Measurements from ENCODE around the gene SLC22A4.

The SLC22A4 gene

DNA sequence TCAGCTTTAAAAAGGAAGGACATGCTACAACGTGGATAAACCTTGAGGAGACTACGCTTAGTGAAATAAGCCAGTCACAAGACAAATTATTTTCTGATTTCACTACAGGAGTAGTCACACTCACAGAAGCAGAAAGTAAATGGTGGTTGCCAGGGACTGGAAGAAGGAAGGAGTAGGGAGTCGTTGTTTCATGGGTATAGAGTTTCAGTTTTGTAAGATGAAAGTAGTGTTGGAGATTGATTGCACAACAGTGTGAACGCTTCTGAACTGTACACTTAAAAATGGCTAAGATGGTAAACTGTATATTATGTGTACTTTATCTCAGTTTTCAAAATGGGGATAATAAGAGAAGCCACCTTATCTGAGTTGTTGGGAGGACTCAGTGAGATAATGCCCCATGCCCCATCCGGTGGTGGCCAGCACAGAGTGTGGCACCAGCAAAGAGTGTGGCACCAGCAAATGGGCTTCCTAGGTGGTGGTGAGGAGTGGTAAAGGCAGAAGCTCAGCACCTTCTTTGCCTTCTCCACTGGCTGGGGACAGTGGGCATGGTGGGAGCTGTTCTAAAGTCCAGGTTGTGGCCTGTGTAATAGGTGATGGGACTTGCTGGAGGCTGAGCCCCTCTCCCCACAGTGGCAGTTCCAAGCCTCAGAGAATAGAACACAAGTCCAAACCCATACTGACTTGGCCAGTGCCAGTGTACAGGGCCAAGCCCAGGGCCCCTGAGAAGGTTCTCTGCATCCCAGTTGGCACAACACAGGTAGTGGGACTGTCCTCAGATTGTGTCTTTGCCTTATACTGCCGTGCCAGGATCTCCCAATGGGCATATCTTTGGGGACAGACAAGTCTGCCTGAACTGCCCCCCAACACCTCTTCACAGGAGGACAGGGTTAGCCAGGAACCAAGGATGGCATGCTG lies 4.4 kb downstream of the SLC22A4 start:
- no peaks in the 10 kb centered on the region for H3K27me3 ChIP-seq (replicated peaks; ENCODE audit: control insufficient read depth, insufficient read depth, low read length)
- DNase-seq (ENCODE audit: low read depth), result peak; percentile 43
- no peaks in the 10 kb centered on the region for H3K36me3 ChIP-seq (ENCODE audit: control insufficient read depth, insufficient read depth, low read length, severe bottlenecking)
- H3K4me3 ChIP-seq (ENCODE audit: low read length), result no peak overlapping the region
- H3K9ac ChIP-seq (ENCODE audit: low read length), result no peak overlapping the region
- H3K9me3 ChIP-seq (ENCODE audit: control insufficient read depth, low read length), result no peaks in the 10 kb centered on the region
- peaks cover 26% of the 10 kb centered on the region for H3K4me1 ChIP-seq (ENCODE audit: control insufficient read depth, insufficient read depth, low read length)

DNA sequence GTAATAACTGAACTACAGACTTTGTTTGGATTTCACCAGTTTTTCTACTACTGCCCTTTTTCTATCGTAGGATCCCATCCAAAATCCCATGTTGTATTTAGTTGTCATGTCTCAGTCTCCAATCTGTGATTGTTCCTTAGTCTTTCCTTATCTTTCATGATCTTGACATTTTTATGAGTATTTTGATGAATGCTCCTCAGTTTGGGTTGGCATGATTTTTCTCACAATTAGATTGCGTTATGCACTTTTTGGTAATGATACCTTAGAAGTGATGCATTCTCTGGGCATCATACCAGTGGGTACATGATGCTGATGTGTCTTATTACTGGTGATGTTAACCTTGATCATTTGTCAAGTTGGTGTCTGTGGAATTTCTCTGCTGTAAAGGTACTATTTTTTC lies 5.7 kb downstream of the SLC22A4 start:
- no peaks in the 10 kb centered on the region for H3K9me3 ChIP-seq (ENCODE audit: control insufficient read depth, low read length)
- no peaks in the 10 kb centered on the region for H3K27me3 ChIP-seq (replicated peaks; ENCODE audit: control insufficient read depth, insufficient read depth, low read length)
- DNase-seq (ENCODE audit: low read depth), result no peak
- no peak overlapping the region for H3K9ac ChIP-seq (ENCODE audit: low read length)
- no peaks in the 10 kb centered on the region for H3K36me3 ChIP-seq (ENCODE audit: control insufficient read depth, insufficient read depth, low read length, severe bottlenecking)
- H3K4me3 ChIP-seq (ENCODE audit: low read length), result no peak overlapping the region
- H3K4me1 ChIP-seq (ENCODE audit: control insufficient read depth, insufficient read depth, low read length), result peaks cover 23% of the 10 kb centered on the region

DNA sequence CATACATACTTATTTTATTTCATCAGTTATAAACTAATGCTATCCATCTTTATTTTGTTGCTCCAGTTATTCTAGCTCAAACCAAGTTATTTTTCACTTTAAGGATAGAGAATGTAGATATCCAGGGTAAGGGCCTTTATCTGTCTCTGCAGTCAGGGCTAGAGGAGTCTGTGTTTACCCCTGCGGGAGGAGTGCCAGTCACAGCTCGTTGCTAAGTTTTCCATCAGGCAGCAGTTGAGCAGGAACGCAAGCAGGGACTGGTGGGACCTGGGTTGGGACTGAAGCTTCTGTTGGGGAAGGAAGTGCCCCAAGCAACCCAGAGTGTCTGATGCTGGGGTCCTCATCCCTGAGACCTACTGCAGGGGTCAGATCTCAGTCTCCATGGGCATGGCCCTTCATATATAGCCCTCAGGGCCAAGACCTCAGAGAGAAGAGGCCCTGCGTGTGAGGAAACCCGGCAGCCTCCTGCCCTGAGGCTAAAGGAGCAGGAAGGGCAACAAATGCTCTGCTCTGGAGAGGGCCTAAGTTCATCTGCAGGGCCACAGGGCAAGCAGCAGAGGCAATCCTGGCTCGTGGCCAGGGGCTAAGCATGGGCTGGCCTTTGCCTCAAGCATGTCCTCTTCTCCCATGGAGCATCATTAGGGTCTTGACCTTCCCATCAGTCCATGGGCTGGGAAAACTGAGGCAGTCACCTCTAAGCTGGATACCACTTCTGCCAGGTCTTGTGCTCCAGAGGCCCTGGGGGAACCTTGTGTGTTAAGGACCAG lies 6.6 kb downstream of the SLC22A4 start:
- no peak for DNase-seq (ENCODE audit: low read depth)

DNA sequence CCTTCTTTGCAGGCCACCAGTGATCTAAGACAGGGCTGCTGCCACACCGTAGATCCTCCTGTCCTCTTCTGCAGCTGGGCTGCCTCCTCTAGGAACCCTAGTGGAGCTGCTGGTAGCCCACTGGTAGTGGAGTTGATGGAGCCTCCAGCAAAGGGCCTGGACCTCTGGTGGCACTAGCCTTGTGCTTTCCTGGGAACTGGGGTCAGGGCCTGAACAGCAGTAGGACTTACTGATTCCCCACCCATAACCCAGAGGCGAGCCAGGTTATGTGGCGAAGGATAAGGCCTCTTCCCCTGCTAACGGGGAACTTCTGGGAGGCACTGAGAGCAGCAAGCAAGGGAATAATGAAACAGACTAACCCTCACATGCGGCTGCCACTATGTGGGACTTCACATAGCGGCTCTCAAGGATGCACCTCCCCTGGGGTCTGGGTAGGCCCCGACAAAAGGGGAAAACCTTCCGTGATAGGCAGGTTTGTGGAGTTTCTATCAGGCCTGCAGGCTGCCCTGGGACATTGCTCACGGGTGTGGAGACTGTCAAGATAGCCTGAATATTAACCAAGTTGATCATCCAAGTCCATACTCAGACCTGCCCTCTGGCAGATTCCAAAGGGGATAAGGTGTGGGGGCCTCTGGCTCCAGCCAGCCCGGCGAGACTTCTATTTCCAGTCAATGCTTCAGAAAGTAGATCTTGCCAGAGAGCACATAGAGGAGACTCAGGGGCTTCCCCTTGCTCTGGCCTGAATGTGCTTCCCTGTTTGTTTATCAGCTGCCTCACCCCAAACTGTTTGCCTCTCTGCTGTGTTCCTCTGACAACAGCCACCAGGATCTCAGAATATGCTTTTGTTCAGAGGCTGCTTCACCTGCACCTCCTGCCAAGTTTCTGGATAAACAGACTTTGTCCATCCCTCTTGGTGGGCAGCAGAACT lies 7.4 kb downstream of the SLC22A4 start:
- peaks cover 5% of the 10 kb centered on the region for H3K9me3 ChIP-seq (ENCODE audit: control insufficient read depth, low read length)
- no peak overlapping the region for H3K9ac ChIP-seq (ENCODE audit: low read length)
- H3K36me3 ChIP-seq (ENCODE audit: control insufficient read depth, insufficient read depth, low read length, severe bottlenecking), result no peaks in the 10 kb centered on the region
- no peaks in the 10 kb centered on the region for H3K27me3 ChIP-seq (replicated peaks; ENCODE audit: control insufficient read depth, insufficient read depth, low read length)
- DNase-seq (ENCODE audit: low read depth), result no peak
- peaks cover 11% of the 10 kb centered on the region for H3K4me1 ChIP-seq (ENCODE audit: control insufficient read depth, insufficient read depth, low read length)
- H3K4me3 ChIP-seq (ENCODE audit: low read length), result no peak overlapping the region

More for the DNA sequence above, 6.6 kb downstream of the SLC22A4 start:
- Histone ChIP-seq H3K4me3 (ENCODE audit: low read length) (no peak overlapping the region), H3K36me3 (ENCODE audit: control insufficient read depth, insufficient read depth, low read length, severe bottlenecking) (no peaks in the 10 kb centered on the region), H3K9me3 (ENCODE audit: control insufficient read depth, low read length) (peaks cover 5% of the 10 kb centered on the region), H3K27me3 (replicated peaks; ENCODE audit: control insufficient read depth, insufficient read depth, low read length) (no peaks in the 10 kb centered on the region), H3K4me1 (ENCODE audit: control insufficient read depth, insufficient read depth, low read length) (peaks cover 15% of the 10 kb centered on the region), H3K9ac (ENCODE audit: low read length) (no peak overlapping the region)

DNA sequence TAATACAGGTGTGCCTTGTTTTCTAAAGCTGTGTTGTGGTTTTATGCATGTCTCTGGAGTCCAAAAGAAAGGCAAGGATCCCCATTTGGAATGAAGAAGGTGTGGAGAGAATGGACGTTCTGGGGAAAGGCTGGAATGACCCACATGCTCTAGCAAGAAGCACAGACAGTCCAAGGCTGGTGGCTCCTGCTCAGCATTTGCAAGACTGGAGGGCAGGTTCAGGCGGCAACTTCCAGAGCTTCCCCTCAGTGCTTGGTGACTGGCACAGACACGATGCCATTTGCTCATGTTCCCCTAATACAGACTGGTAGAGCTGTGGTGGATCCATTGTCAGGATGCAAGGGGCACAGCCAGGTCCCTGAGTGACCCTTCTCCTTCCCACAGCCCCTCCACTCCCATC lies 8.2 kb downstream of the SLC22A4 start:
- H3K27me3 ChIP-seq (replicated peaks; ENCODE audit: control insufficient read depth, insufficient read depth, low read length), result no peaks in the 10 kb centered on the region
- no peak for DNase-seq (ENCODE audit: low read depth)
- peaks cover 11% of the 10 kb centered on the region for H3K4me1 ChIP-seq (ENCODE audit: control insufficient read depth, insufficient read depth, low read length)
- H3K4me3 ChIP-seq (ENCODE audit: low read length), result no peak overlapping the region
- peaks cover 5% of the 10 kb centered on the region for H3K9me3 ChIP-seq (ENCODE audit: control insufficient read depth, low read length)
- H3K36me3 ChIP-seq (ENCODE audit: control insufficient read depth, insufficient read depth, low read length, severe bottlenecking), result no peaks in the 10 kb centered on the region
- H3K9ac ChIP-seq (ENCODE audit: low read length), result no peak overlapping the region

DNA sequence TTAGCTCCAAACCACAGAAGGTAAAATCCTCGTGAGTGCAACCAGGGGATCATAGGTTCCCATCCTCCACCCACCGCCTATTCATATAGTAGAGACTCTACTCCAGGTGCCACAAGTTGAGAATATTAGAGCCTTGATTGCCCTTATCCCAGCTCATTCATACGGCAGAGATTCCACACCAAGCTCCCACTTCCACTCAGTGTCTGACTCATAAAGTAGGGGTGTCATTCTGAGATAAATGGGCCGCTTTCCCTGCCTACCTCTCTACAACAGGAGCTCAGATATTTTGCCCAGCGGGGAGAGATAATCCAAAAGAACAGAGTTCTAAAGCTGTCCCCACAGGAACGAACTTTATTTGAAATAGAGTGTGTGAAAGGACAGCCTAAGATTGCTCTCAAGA lies 9.4 kb downstream of the SLC22A4 start:
- Histone ChIP-seq H3K4me1 (ENCODE audit: control insufficient read depth, insufficient read depth, low read length) (peaks cover 5% of the 10 kb centered on the region), H3K4me3 (ENCODE audit: low read length) (no peak overlapping the region), H3K36me3 (ENCODE audit: control insufficient read depth, insufficient read depth, low read length, severe bottlenecking) (no peaks in the 10 kb centered on the region), H3K27me3 (replicated peaks; ENCODE audit: control insufficient read depth, insufficient read depth, low read length) (no peaks in the 10 kb centered on the region), H3K9me3 (ENCODE audit: control insufficient read depth, low read length) (peaks cover 5% of the 10 kb centered on the region), H3K9ac (ENCODE audit: low read length) (no peak overlapping the region)
- DNase-seq (ENCODE audit: low read depth), result no peak

DNA sequence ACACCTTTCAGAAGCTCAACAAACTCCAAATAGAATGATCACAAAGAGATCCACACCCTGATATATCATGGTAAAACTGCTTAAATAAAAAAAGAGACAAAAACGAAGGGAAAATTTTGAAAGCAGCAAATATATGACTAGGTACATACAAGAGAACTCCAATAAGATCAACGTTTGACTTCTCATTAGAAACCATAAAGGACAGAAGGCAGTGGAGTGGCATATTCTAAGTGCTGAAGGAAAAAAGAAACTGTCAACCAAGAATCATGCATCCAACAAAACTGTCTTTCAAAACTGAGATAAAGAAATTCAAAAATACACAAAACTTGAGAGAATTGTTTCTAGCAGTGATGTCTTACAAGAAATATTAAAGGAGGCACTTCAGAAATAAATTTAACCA lies 11.2 kb downstream of the SLC22A4 start:
- H3K36me3 ChIP-seq (ENCODE audit: control insufficient read depth, insufficient read depth, low read length, severe bottlenecking), result no peaks in the 10 kb centered on the region
- no peak for DNase-seq (ENCODE audit: low read depth)
- H3K27me3 ChIP-seq (replicated peaks; ENCODE audit: control insufficient read depth, insufficient read depth, low read length), result no peaks in the 10 kb centered on the region
- H3K4me1 ChIP-seq (ENCODE audit: control insufficient read depth, insufficient read depth, low read length), result peaks cover 4% of the 10 kb centered on the region
- no peak overlapping the region for H3K9ac ChIP-seq (ENCODE audit: low read length)
- H3K4me3 ChIP-seq (ENCODE audit: low read length), result no peak overlapping the region
- H3K9me3 ChIP-seq (ENCODE audit: control insufficient read depth, low read length), result peaks cover 5% of the 10 kb centered on the region

DNA sequence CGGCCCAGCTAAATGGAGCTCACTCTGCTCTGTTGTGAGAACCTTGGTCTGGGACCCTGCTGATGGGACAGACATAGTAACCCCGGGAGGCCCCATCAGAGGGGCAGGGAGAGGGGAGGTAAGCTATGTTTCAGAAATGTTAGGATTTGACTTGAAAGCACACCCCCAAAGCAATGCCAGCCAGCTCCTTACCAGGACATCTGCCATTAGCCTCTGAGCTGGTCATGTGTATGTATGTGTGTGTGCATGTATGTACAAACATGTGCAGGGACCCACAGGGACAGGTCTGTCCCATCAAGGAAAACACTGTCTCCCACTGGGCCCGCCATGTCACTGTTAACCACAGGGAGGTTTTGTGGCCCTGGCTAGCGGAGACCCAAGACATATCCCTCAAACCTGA lies 14.5 kb downstream of the SLC22A4 start:
- no peak for DNase-seq (ENCODE audit: low read depth)
- H3K4me3 ChIP-seq (ENCODE audit: low read length), result no peak overlapping the region
- peaks cover 18% of the 10 kb centered on the region for H3K4me1 ChIP-seq (ENCODE audit: control insufficient read depth, insufficient read depth, low read length)
- no peaks in the 10 kb centered on the region for H3K27me3 ChIP-seq (replicated peaks; ENCODE audit: control insufficient read depth, insufficient read depth, low read length)
- H3K9me3 ChIP-seq (ENCODE audit: control insufficient read depth, low read length), result peaks cover 5% of the 10 kb centered on the region
- H3K9ac ChIP-seq (ENCODE audit: low read length), result no peak overlapping the region
- no peaks in the 10 kb centered on the region for H3K36me3 ChIP-seq (ENCODE audit: control insufficient read depth, insufficient read depth, low read length, severe bottlenecking)

DNA sequence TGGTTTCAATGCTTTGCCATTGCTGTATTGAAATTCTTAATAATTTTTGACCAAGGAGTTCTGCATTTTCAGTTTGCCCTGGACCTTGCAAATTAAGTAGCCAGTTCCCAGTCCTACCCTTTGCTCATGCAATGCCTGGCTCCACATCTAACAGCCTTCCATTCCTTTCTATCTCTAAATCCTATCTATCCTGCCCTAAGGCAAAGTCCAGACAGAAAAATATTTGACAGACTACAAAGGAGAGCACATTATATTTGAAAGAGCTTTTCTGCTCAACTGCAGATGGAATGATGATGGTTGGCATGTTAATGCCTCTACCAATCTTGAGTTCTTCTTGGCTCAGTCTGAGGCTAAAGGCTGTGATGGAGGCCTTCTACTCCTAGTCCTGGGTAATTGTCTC lies 15.5 kb downstream of the SLC22A4 start:
- no peaks in the 10 kb centered on the region for H3K27me3 ChIP-seq (replicated peaks; ENCODE audit: control insufficient read depth, insufficient read depth, low read length)
- peaks cover 5% of the 10 kb centered on the region for H3K9me3 ChIP-seq (ENCODE audit: control insufficient read depth, low read length)
- H3K4me1 ChIP-seq (ENCODE audit: control insufficient read depth, insufficient read depth, low read length), result peaks cover 21% of the 10 kb centered on the region
- H3K36me3 ChIP-seq (ENCODE audit: control insufficient read depth, insufficient read depth, low read length, severe bottlenecking), result no peaks in the 10 kb centered on the region
- DNase-seq (ENCODE audit: low read depth), result peak; percentile 64
- no peak overlapping the region for H3K9ac ChIP-seq (ENCODE audit: low read length)
- H3K4me3 ChIP-seq (ENCODE audit: low read length), result no peak overlapping the region

DNA sequence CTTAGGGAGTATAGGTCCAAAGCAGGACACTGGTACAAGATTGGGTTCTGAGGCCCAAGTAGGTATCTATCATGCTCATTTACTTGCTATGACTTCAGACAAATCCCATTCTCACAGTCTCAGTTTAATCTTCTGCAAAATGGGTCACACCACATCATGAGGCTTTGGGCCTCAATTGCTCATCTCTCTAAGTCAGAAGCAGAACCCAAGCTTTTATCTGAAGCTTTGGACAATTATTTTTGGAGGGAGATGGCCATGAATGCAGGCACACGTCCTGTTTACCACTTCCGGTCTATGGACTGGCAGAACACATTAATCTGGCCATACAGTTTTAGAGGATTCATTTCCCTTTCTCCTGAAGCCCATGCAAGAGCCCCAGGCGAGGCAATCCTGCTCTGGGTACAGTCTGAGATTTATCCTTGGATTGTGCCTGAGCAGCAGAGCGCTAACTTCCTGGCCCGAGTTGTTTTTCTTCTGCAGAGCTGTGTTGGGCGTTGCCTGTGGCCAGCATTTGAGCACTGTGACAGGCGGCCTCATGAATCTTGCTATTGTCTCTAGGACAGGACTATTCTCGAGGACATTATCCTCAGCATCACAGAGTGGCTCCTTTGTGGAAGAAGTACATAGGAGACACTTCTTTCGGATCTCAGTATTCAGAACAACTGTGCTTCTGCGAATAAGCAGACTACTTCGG lies 16.1 kb downstream of the SLC22A4 start:
- Histone ChIP-seq H3K4me1 (ENCODE audit: control insufficient read depth, insufficient read depth, low read length) (peaks cover 21% of the 10 kb centered on the region), H3K4me3 (ENCODE audit: low read length) (no peak overlapping the region), H3K9ac (ENCODE audit: low read length) (peak overlapping the region; percentile 37), H3K36me3 (ENCODE audit: control insufficient read depth, insufficient read depth, low read length, severe bottlenecking) (no peaks in the 10 kb centered on the region), H3K27me3 (replicated peaks; ENCODE audit: control insufficient read depth, insufficient read depth, low read length) (no peaks in the 10 kb centered on the region), H3K9me3 (ENCODE audit: control insufficient read depth, low read length) (peaks cover 3% of the 10 kb centered on the region)
- DNase-seq (ENCODE audit: low read depth), result no peak

All from adipocyte (in vitro differentiated cells).